Thoracic aorta (tissue), 2 donors: ENCODE measurements around the gene TMCO6. TPM values are rescaled to one million over a fixed set of nuclear protein-coding genes. Genes with fewer than 3 reads are reported as not detected.
"Not testable (repeated sequence)": the region's sequence is repeated elsewhere in the genome, so short reads cannot be mapped to it uniquely, and the experiment has no call there.

ENCODE experiments used
- ATAC-seq: fragments of 150-250 bp; one replicate; pipeline ENCODE4 v1.8.0; 2017; ENCODE audit warnings: low read depth; ENCODE audit not compliant: insufficient number of reproducible peaks, low FRiP score
- DNase-seq: peaks from one replicate; pipeline ENCODE4 v3.0.0-alpha.2; 2020; ENCODE audit warnings: low spot score
- H3K27ac ChIP-seq, 2 donors: fragments of 200-600 bp; sonication (generic); 1 replicate in 1 of 2; 2 replicates in 1 of 2; pipeline ENCODE4 v1.5.1; 2016; ENCODE audit warnings: mild to moderate bottlenecking in 2 of 2, moderate library complexity in 2 of 2
- H3K27me3 ChIP-seq: fragments of 200-600 bp; sonication (generic); replicated peaks from 2 replicates; pipeline ENCODE4 v1.6.0; 2016; ENCODE audit warnings: mild to moderate bottlenecking; ENCODE audit not compliant: insufficient read depth
- H3K36me3 ChIP-seq: fragments of 200-600 bp; sonication (generic); one replicate; pipeline ENCODE4 v1.5.1; 2016
- H3K4me1 ChIP-seq, 2 donors: fragments of 200-600 bp; sonication (generic); 1 replicate in 1 of 2; 2 replicates in 1 of 2; pipeline versions ENCODE4 v1.5.1 to v1.6.0; 2016; ENCODE audit warnings: low read depth in 2 of 2, mild to moderate bottlenecking in 1 of 2; ENCODE audit not compliant: control insufficient read depth in 1 of 2
- H3K4me3 ChIP-seq: fragments of 200-600 bp; sonication (generic); 2 replicates; pipeline ENCODE4 v1.5.1; 2016; ENCODE audit warnings: mild to moderate bottlenecking
- H3K9me3 ChIP-seq: fragments of 200-600 bp; sonication (generic); 2 replicates; pipeline ENCODE4 v1.5.1; 2016
- CTCF ChIP-seq: fragments of 200-600 bp; sonication (generic); IDR thresholded peaks from one replicate; pipeline ENCODE4 v1.5.1; 2019; ENCODE audit warnings: antibody characterized with exemption
- total RNA-seq, 2 donors: library from RNA; depleted of rRNA; stranded (reverse); fragments of >200 nt; gene quantifications; one replicate each; pipeline versions ENCODE4 v1.1.0 to v1.2.3, GENCODE V29; 2016

The TMCO6 gene
- 10 to 100 TPM; 11.4 to 13.5 TPM for total RNA-seq

- TF ChIP-seq CTCF, result peak; percentile 61
Measured at GRCh38 chr5:140639148-140639981, at the start of gene TMCO6. TMCO6 (plus strand) TSS chr5:140639451; CDS start chr5:140639528, 77 bp downstream.

DNA sequence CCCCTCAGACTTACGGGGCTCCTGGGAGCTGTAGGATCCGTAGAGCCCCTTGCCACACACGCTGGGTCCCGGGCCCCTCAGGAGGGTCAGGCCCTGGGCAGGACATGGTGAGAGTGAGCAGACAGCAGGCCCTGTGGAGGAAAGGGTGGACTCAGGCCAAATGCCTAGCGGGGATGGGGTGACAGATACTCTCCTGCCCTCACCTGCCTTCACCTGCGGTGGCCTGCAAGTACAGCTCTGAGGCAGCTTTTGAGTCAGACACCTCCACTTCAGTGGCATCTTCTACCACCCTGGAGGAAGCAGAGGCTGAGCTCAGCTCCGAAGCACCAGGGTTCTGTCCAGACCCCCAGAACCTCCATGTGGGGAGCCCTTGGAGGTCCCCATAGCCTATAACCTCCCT is 48.4 kb upstream of the TMCO6 start:
- TF ChIP-seq CTCF, result no peak
- ATAC-seq (no peak), DNase-seq (no peak)
- Histone ChIP-seq H3K4me3 (no peak overlapping the region), H3K27me3 (no peaks in the 10 kb centered on the region), H3K36me3 (no peaks in the 10 kb centered on the region), H3K27ac (peak overlapping the region in 1 of 2 donors; percentile 10), H3K9me3 (no peaks in the 10 kb centered on the region), H3K4me1 (peaks cover 8 to 16% of the 10 kb centered on the region in 2 donors)

More at GRCh38 chr5:140639148-140639981, at the start of gene TMCO6:
- peak within 1 kb of the TSS; percentile 72 to 81 for H3K27ac ChIP-seq
- no peaks in the 10 kb centered on the region for H3K9me3 ChIP-seq
- no peaks in the 10 kb centered on the region for H3K27me3 ChIP-seq
- ATAC-seq (peak; percentile 92), DNase-seq (peak; percentile 90)
- peak within 1 kb of the TSS; percentile 88 for H3K4me3 ChIP-seq
- H3K36me3 ChIP-seq, result no peaks in the 10 kb centered on the region
- peaks cover 0 to 10% of the 10 kb centered on the region in 2 donors for H3K4me1 ChIP-seq

DNA sequence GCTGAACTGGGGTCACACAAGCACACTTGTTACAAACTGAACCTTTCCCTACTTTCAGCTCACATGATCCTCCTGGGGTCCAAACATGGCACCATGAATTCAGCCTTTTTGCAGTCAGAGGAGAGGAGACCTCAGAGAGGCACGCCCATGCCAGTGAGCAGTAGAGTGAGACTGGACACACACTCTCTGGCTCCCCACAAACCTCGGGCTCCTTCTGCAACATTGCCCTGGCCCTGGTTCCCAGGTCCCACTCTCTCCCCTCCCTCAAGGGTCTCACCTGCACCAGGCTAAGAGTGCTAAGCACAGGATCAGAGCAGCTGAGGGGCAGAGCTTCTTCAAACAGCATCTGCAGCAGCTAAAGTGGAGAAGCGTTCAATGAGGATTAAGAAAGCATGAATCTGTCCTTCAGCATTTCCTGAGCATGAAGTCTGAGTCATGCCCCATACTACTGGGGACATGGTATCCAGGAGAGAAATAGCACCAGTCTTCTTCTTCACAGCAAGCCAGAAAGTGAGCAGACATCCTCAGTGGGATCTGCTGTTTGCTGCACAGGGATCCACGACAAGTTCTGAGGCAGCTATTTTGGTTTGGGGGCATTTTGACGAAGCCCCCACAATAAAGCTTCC is 47.4 kb upstream of the TMCO6 start:
- Histone ChIP-seq H3K27me3 (no peaks in the 10 kb centered on the region), H3K4me3 (peak overlapping the region; percentile 37), H3K4me1 (peaks cover 8 to 24% of the 10 kb centered on the region in 2 donors), H3K36me3 (no peaks in the 10 kb centered on the region), H3K9me3 (no peaks in the 10 kb centered on the region), H3K27ac (no peak overlapping the region)
- no peak for DNase-seq
- ATAC-seq, result no peak
- TF ChIP-seq CTCF, result no peak

GRCh38 chr5:140593070-140593469 is 46.2 kb upstream of the TMCO6 start:
- ATAC-seq, result not testable (repeated sequence)

DNA sequence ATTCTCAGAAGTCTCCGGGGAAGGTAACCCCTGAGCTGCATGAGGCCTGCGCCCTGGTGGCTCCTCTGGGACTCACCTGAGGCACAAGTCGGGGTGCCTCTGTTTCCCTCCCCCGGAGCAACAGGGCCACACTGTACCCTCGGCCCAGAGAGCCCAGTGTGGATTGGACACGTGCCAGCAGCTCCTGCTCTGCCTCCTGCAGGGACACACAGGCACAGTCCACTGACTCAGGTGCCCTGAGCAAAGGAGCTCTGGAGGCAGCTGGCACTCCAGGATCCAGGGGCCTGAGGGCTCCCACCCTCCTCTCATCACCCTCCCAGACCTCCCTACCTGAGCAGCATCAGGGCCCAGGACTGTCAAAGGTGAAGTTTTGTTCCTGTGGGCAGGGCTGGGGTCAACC is 45.1 kb upstream of the TMCO6 start:
- no peaks in the 10 kb centered on the region for H3K9me3 ChIP-seq
- no peak overlapping the region for H3K4me3 ChIP-seq
- peaks cover 6 to 18% of the 10 kb centered on the region in 2 donors for H3K4me1 ChIP-seq
- H3K27ac ChIP-seq, result no peak overlapping the region
- DNase-seq (no peak), ATAC-seq (no peak)
- no peaks in the 10 kb centered on the region for H3K27me3 ChIP-seq
- no peak for TF ChIP-seq CTCF
- H3K36me3 ChIP-seq, result no peaks in the 10 kb centered on the region

More at GRCh38 chr5:140593070-140593469, 46.2 kb upstream of the TMCO6 start:
- H3K9me3 ChIP-seq, H3K4me3 ChIP-seq, DNase-seq, H3K27me3 ChIP-seq, H3K36me3 ChIP-seq, H3K27ac ChIP-seq: not testable (repeated sequence)
- peaks cover 8 to 24% of the 10 kb centered on the region in 2 donors for H3K4me1 ChIP-seq
